NOMO-1 (cell line): Measurements from ENCODE around the gene GALNT10.

Source experiments
- DNase-seq, 2 experiments: peaks; one replicate each; lab custom pipeline; 2025; ENCODE audit not compliant: unreplicated experiment in 2 of 2; lab: John Stamatoyannopoulos, UW

The GALNT10 gene

GRCh38 chr5:154284433-154284832 is 93.9 kb downstream of the GALNT10 start:
- DNase-seq, result peak; percentile 44 to 64

- no peak for DNase-seq
Measured at GRCh38 chr5:154285661-154286408, 95.3 kb downstream of the GALNT10 start.

GRCh38 chr5:154286557-154286956 is 96.0 kb downstream of the GALNT10 start:
- no peak for DNase-seq

- DNase-seq, result no peak
Measured at GRCh38 chr5:154287136-154287535, 96.6 kb downstream of the GALNT10 start.

- DNase-seq, result no peak
Measured at GRCh38 chr5:154288145-154288544, 97.6 kb downstream of the GALNT10 start.

- DNase-seq, result no peak
Measured at GRCh38 chr5:154291917-154292316, 101.4 kb downstream of the GALNT10 start.

- no peak for DNase-seq
Measured at GRCh38 chr5:154293219-154293618, 102.7 kb downstream of the GALNT10 start.

- DNase-seq, result no peak
Measured at GRCh38 chr5:154295551-154295950, 105.0 kb downstream of the GALNT10 start.

GRCh38 chr5:154296525-154297159 is 106.1 kb downstream of the GALNT10 start:
- DNase-seq, result no peak

- DNase-seq, result peak; percentile 65 to 85
Measured at GRCh38 chr5:154298065-154298464, 107.5 kb downstream of the GALNT10 start.

- no peak for DNase-seq
Measured at GRCh38 chr5:154300207-154300883, 109.8 kb downstream of the GALNT10 start.

GRCh38 chr5:154301726-154302125 is 111.2 kb downstream of the GALNT10 start:
- no peak for DNase-seq

GRCh38 chr5:154302161-154302560 is 111.6 kb downstream of the GALNT10 start:
- no peak for DNase-seq

- no peak for DNase-seq
Measured at GRCh38 chr5:154303133-154303532, 112.6 kb downstream of the GALNT10 start.

GRCh38 chr5:154308443-154309370 is 118.2 kb downstream of the GALNT10 start:
- no peak for DNase-seq

- no peak for DNase-seq
Measured at GRCh38 chr5:154309371-154309745, 118.8 kb downstream of the GALNT10 start.

GRCh38 chr5:154309805-154310204 is 119.3 kb downstream of the GALNT10 start:
- no peak for DNase-seq

- DNase-seq, result peak; percentile 22 to 41
Measured at GRCh38 chr5:154311362-154311761, 120.8 kb downstream of the GALNT10 start.

- no peak for DNase-seq
Measured at GRCh38 chr5:154312000-154312399, 121.5 kb downstream of the GALNT10 start.

GRCh38 chr5:154312576-154312975 is 122.0 kb downstream of the GALNT10 start:
- DNase-seq, result no peak
